ENCODE results near the gene ILDR2. TPM values are rescaled to one million over a fixed set of nuclear protein-coding genes. Genes with fewer than 3 reads are reported as not detected.

Gene ILDR2
- total RNA-seq, 1 donor from 2014 or later: not detected

- DNase-seq (ENCODE audit: extremely low read depth, low read depth, low spot score): no peak
Observed at GRCh38 chr1:166971252-166971651, 4.1 kb downstream of the ILDR2 start.

DNA sequence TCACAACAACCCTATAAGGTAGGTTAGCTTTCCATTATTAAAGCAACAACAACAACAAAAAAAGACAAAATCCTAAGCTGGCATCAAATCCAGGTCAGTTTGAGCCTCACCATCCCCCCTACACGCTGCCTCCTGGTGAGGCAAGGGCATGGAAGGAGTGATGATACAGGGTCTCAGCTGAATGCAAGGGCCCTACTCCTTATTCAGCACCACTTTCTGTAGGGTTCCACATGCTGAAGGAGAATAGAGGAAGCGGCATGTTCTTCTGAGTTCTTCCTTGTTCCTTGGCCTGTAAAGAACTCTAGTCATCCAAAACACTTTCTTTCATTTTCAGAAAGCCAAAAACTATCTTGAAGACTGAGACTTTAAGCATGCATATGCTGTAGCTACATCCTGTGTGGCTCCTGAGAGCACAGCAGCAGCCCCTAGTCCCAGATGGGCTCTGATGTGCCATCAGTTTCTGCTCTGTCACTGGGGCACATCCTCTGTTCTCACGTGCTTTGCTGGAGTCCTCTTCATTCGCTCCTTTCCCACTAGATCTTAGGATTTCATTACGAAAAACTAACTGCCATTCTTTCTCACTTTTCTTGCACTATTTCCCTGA is 6.2 kb downstream of the ILDR2 start:
- no peak for DNase-seq (ENCODE audit: extremely low read depth, low read depth, low spot score)

- no peak for DNase-seq (ENCODE audit: extremely low read depth, low read depth, low spot score)
Observed at GRCh38 chr1:166960858-166961474, 14.4 kb downstream of the ILDR2 start.

DNA sequence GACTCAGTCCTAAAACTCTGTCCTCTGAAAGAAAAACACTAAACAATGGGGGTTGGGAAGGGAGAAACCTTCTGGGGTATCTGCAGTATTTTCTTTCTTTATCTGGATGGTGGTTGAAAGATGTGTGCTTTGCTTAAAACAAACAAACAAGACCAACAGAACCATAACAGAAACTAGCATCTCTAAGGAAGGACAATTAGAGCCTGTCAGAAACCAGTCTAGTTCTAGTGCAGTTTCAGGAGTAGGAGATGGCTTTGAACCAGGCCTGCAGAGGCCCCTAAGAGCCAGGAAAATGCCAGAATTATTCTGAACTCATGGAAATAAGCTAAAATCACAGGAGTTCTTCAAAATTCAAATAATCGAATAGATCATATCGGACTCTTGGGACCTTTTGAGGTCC is 18.5 kb downstream of the ILDR2 start:
- no peak for DNase-seq (ENCODE audit: extremely low read depth, low read depth, low spot score)

GRCh38 chr1:166956057-166956850 is 19.1 kb downstream of the ILDR2 start:
- DNase-seq (ENCODE audit: extremely low read depth, low read depth, low spot score): no peak

DNA sequence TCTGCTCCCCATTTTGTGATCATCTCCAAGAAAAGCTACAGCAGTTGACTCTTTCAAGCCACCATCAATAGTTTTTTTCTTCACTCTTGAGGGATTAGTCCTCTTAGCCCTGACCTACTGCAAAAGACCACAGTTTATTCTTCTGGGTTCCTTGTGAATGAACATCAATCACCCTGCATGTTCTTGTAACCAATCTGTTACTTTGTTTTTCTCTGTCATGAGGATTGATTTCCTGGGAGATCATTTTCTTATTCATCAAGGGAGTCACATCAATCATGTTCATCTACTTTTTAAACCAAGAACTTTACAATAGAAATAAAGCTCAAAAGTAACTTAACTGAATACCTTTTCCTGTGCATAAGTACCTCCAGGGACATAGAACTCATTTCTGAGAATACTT is 21.8 kb downstream of the ILDR2 start:
- DNase-seq (ENCODE audit: extremely low read depth, low read depth, low spot score): no peak

DNA sequence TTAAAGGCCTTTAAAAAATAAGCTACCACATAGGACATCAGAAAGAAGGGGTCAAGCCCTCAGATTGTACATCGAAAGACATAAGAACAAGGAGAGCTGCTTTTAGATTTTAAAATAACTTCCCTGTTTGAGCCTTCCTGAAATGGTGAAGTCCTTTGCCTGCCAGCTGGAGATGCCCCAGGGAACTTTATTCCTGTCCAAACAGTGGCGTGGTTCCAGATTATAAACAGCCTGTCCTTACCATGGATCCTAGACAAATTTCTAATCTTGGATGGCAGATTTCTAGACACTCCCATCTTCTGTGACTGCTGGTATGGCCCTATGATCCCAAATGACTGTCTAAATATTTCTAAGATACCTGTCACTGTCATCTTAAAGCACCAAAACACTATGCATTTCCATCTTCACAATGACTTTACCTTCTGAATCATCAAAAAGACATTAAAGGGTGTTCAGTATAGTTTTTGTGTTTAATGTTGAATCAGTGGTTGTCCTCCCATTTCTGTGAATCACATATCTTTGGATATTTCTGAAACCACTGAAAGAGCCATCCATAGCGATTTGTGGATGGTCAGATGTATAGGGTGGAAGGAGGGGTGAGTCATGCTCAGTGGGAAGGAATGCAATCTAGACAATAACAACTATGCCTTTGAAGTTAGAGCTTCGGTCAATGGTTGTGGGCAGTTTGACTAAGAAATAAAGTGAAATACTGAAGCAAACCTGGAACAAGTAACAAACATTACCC is 23.2 kb downstream of the ILDR2 start:
- DNase-seq (ENCODE audit: extremely low read depth, low read depth, low spot score): no peak

GRCh38 chr1:166951050-166951449 is 24.3 kb downstream of the ILDR2 start:
- DNase-seq (ENCODE audit: extremely low read depth, low read depth, low spot score): no peak

GRCh38 chr1:166950156-166950555 is 25.2 kb downstream of the ILDR2 start:
- DNase-seq (ENCODE audit: extremely low read depth, low read depth, low spot score): no peak

DNA sequence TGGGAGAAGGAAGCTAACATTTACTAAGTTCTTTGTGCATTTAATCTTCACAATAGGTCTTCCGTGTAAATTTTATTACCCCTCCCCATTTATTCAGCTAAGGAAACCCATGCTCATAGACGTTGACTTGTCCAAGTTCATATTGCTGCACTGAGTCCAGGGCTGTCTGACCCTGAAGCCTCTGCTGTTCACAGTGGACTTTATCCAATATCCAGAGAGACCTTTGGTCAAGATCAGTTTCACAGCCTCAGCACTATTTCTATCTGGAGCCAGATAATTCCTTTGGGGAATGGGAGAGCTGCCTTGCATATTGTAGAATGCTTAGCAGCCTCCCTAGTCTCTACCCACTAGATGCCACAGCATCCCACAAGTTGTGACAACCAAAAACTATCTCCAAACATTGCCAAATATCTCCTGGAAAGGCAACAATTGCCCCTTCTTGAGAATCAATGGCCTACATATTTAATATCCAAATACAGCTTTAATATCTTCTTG is 26.4 kb downstream of the ILDR2 start:
- no peak for DNase-seq (ENCODE audit: extremely low read depth, low read depth, low spot score)

- DNase-seq (ENCODE audit: extremely low read depth, low read depth, low spot score): no peak
Observed at GRCh38 chr1:166947398-166948043, 27.8 kb downstream of the ILDR2 start.

DNA sequence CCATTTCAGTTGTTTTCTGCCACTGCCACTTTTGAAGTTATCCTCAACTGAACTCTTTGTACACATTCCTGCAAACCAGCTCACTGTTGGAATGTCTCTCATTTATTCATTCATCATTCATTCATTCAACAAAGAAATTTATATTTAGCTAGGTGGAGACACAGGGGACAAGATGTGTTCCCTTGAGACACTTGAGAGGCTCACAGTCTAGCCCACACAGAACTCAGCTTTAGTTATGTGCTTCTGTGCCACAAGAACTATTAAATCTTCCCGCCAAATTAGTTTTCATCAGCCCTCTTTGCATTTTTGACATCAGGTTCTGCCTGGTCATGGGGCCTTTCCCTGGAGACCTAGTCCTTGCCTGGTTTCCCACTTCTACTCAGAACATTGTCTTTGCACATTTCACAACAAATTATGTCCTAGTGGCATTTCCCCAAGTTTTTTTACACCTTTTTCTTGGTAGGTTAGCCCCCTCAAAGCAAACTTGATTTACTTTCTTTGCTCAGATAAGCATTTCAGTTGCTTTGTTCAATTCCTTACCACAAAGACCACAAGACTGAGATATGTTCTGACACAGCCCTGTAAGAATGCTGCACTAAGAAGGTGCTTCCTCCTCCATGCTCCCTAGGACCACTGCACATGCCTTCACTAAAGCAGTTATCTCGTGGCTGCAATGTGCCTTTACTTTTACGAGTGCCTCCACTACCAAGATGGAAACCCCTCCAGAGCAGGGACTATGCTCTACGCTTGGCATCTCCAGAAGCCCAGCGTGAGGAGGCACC is 31.0 kb downstream of the ILDR2 start:
- no peak for DNase-seq (ENCODE audit: extremely low read depth, low read depth, low spot score)

DNA sequence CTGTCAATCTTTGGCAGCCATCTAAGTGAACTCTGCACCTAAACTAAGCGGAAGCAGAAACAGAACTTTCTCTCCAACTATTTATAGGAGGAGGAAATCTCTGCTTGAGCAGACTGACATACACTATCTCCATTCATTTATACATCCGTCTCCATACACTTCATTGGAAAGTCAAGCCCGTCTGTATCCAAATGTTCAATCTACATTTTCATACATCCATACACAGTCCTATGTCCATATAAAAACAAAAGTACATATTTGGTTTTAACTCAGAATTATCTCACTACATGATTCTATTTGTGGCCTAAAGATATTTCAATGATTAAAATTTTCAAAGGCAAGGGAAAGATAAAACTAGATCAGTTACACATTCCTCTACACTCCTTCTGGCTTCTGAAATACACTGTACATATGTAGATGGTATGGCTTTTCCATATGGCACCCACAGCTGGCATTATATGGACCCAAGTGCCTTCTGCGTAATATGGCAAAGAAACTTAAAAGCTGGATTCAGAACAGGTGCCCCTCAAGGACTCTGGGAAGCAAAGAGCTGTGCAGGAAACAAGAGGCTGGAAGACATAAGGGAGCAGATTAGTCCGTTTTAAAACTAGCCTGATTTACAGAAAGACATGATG is 35.5 kb downstream of the ILDR2 start:
- DNase-seq (ENCODE audit: extremely low read depth, low read depth, low spot score): no peak

DNA sequence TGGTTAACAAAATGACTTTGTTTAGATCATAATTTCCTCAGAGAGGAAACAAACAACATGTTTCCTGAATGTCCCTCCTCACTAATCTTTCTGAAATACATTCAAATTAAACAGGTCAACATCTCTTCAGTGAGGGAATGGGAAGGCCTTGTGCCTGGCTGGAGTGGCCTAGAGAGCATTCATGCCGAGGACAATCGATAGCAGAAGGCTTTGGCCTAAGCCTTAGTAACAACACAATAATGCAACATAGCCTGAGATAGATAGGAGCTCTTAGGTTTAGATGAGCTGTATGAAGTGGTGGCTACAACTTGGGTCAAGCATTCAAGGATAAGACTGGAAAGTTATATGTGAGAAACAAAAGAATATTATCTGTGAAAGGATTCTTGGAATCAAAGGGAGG is 37.4 kb downstream of the ILDR2 start:
- no peak for DNase-seq (ENCODE audit: extremely low read depth, low read depth, low spot score)

DNA sequence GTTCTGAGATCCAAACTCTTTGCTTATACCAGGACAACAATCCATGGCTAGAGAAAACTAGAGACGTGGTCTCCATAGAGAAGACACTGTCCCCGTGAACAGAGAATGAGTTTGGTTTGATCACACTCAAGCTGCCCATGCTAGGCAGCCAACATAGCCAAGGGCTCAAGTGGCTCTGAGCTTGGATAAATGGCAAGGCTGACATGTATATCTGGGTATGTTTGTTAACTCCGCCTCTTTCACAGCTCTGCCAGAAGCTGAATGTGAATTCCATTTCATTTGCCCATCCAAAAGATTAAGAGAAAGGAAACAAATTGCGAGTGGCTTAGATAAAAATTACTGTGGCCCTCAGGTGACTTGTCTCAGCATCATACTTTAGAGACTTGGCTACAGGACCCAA is 38.0 kb downstream of the ILDR2 start:
- DNase-seq (ENCODE audit: extremely low read depth, low read depth, low spot score): no peak

GRCh38 chr1:166933633-166934032 is 41.7 kb downstream of the ILDR2 start:
- no peak for DNase-seq (ENCODE audit: extremely low read depth, low read depth, low spot score)

DNA sequence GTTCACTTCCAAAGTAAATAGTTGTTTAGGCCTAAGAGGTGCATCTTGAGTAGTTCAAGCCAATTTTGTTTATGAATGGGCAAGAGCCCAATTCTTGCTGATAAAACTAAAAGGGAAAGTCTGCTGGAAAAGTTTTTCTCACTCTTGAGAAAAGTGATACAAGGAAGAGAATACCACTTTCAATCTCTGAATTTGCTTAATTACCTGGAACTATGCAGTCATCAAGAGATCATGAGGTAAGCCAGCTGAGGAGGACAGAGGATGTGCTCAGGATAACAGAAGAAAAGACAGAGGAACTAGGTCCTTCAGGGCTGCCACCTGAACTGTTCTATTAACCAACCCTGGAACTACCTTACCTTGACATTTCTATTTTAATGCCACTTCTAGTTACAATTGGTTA is 42.2 kb downstream of the ILDR2 start:
- no peak for DNase-seq (ENCODE audit: extremely low read depth, low read depth, low spot score)

DNA sequence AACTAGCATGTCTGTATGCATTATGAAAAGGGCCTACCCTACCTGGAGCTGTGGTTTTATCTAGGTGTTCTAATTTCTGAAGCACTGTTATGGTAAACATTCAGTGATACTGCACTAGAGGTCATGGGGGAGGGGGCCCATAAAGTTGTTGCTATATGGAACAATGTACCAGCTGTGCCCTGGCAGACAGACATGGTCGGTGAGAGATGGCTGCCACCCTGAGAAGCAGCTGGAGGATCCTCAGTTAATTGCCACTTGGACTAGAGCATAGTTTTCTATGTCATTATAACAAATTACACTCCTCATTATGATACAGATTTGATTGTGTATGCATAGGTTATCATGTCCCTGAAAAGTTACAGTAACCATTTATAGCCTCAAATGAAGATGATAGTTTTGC is 45.4 kb downstream of the ILDR2 start:
- no peak for DNase-seq (ENCODE audit: extremely low read depth, low read depth, low spot score)

- no peak for DNase-seq (ENCODE audit: extremely low read depth, low read depth, low spot score)
Observed at GRCh38 chr1:166927701-166928100, 47.6 kb downstream of the ILDR2 start.

Measured in glomerular endothelial cell (primary cell).